ENCODE measurements around the gene NOS1AP.

Gene NOS1AP

GRCh38 chr1:162228586-162228985, 159.1 kb downstream of the NOS1AP start:
- no peak for TF ChIP-seq ESRRG (CRISPR knock-in tag; IDR thresholded peaks at IDR 0.05)
- no peak for TF ChIP-seq BACH2 (CRISPR knock-in tag; IDR thresholded peaks at IDR 0.05; ENCODE audit: borderline replicate concordance)
- TF ChIP-seq ARNTL (CRISPR knock-in tag; IDR thresholded peaks at IDR 0.05; ENCODE audit: borderline replicate concordance, low read depth): no peak
- TF ChIP-seq TOX (CRISPR knock-in tag; IDR thresholded peaks at IDR 0.05; ENCODE audit: borderline replicate concordance): no peak
- no peak for TF ChIP-seq TSHZ2 (CRISPR knock-in tag; IDR thresholded peaks at IDR 0.05)
- no peak for TF ChIP-seq PATZ1 (CRISPR knock-in tag; IDR thresholded peaks at IDR 0.05; ENCODE audit: borderline replicate concordance)
- TF ChIP-seq TCF4 (CRISPR knock-in tag; IDR thresholded peaks at IDR 0.05; ENCODE audit: borderline replicate concordance): no peak
- TF ChIP-seq ZNF565 (CRISPR knock-in tag; conservative IDR thresholded peaks at IDR 0.05; ENCODE audit: low read depth): no peak
- no peak for TF ChIP-seq CSDC2 (CRISPR knock-in tag; IDR thresholded peaks at IDR 0.05)
- no peak for TF ChIP-seq RARB (CRISPR knock-in tag; IDR thresholded peaks at IDR 0.05)
- no peak for TF ChIP-seq ZC3H10 (CRISPR knock-in tag; IDR thresholded peaks at IDR 0.05)
- TF ChIP-seq GLIS3 (CRISPR knock-in tag; IDR thresholded peaks at IDR 0.05): no peak
- TF ChIP-seq ISL1 (CRISPR knock-in tag; IDR thresholded peaks at IDR 0.05): no peak
- no peak for ATAC-seq

- no peak for ATAC-seq
- no peak for TF ChIP-seq ISL1 (CRISPR knock-in tag; IDR thresholded peaks at IDR 0.05)
- TF ChIP-seq TOX (CRISPR knock-in tag; IDR thresholded peaks at IDR 0.05; ENCODE audit: borderline replicate concordance): no peak
- TF ChIP-seq ZFP30 (CRISPR knock-in tag; IDR thresholded peaks at IDR 0.05): no peak
- no peak for TF ChIP-seq SNAI2 (CRISPR knock-in tag; IDR thresholded peaks at IDR 0.05)
- no peak for TF ChIP-seq CSDC2 (CRISPR knock-in tag; IDR thresholded peaks at IDR 0.05)
- no peak for TF ChIP-seq TSHZ2 (CRISPR knock-in tag; IDR thresholded peaks at IDR 0.05)
- TF ChIP-seq PATZ1 (CRISPR knock-in tag; IDR thresholded peaks at IDR 0.05; ENCODE audit: borderline replicate concordance): no peak
- TF ChIP-seq ZNF70 (CRISPR knock-in tag; IDR thresholded peaks at IDR 0.05): no peak
- no peak for TF ChIP-seq PPARA (CRISPR knock-in tag; IDR thresholded peaks at IDR 0.05; ENCODE audit: borderline replicate concordance)
These were observed 160.1 kb downstream of the NOS1AP start for GRCh38 chr1:162229549-162229948.

GRCh38 chr1:162230096-162230495, 160.6 kb downstream of the NOS1AP start:
- TF ChIP-seq ZC3H10 (CRISPR knock-in tag; IDR thresholded peaks at IDR 0.05): no peak
- no peak for TF ChIP-seq SNAI2 (CRISPR knock-in tag; IDR thresholded peaks at IDR 0.05)
- no peak for TF ChIP-seq ESRRG (CRISPR knock-in tag; IDR thresholded peaks at IDR 0.05)
- no peak for TF ChIP-seq OSR1 (CRISPR knock-in tag; IDR thresholded peaks at IDR 0.05)
- no peak for TF ChIP-seq RARB (CRISPR knock-in tag; IDR thresholded peaks at IDR 0.05)
- TF ChIP-seq BACH2 (CRISPR knock-in tag; IDR thresholded peaks at IDR 0.05; ENCODE audit: borderline replicate concordance): no peak
- TF ChIP-seq CREB5 (CRISPR knock-in tag; IDR thresholded peaks at IDR 0.05; ENCODE audit: low read depth): no peak
- TF ChIP-seq ISL1 (CRISPR knock-in tag; IDR thresholded peaks at IDR 0.05): no peak
- TF ChIP-seq ZNF8 (CRISPR knock-in tag; IDR thresholded peaks at IDR 0.05): no peak
- TF ChIP-seq ZNF565 (CRISPR knock-in tag; conservative IDR thresholded peaks at IDR 0.05; ENCODE audit: low read depth): no peak
- TF ChIP-seq POU6F1 (CRISPR knock-in tag; IDR thresholded peaks at IDR 0.05; ENCODE audit: borderline replicate concordance, low read depth): no peak
- TF ChIP-seq GLIS3 (CRISPR knock-in tag; IDR thresholded peaks at IDR 0.05): no peak
- ATAC-seq: peak; percentile 62

All from SK-N-SH treated with all-trans-retinoic acid at 6 μM for 48 hours (cell line).